GM23248 (cell line): Measurements from ENCODE around the gene CCM2. TPM values are rescaled to one million over a fixed set of nuclear protein-coding genes. Genes with fewer than 3 reads are reported as not detected.

ENCODE experiments used
- DNase-seq: peaks from one replicate; pipeline ENCODE4 v3.0.0-alpha.2; 2015
- H2AFZ ChIP-seq: fragments of 200-600 bp; sonication (generic); 2 replicates; pipeline ENCODE4 v1.6.1; 2016; ENCODE audit warnings: antibody characterized with exemption
- H3F3A ChIP-seq: fragments of 200-600 bp; sonication (generic); 2 replicates; pipeline ENCODE4 v1.6.1; 2016; ENCODE audit warnings: mild to moderate bottlenecking, antibody characterized with exemption, mixed run types; ENCODE audit not compliant: insufficient read depth
- H3K27ac ChIP-seq: fragments of 200-600 bp; sonication (generic); 2 replicates; pipeline ENCODE4 v1.5.1; 2016; ENCODE audit warnings: mild to moderate bottlenecking
- H3K27me3 ChIP-seq: fragments of 200-600 bp; sonication (generic); replicated peaks from 2 replicates; pipeline ENCODE4 v1.6.1; 2016; ENCODE audit warnings: mild to moderate bottlenecking; ENCODE audit not compliant: insufficient read depth
- H3K36me3 ChIP-seq: fragments of 200-600 bp; sonication (generic); 2 replicates; pipeline ENCODE4 v1.6.1; 2016; ENCODE audit warnings: low read depth, mild to moderate bottlenecking
- H3K4me1 ChIP-seq: fragments of 200-600 bp; sonication (generic); 2 replicates; pipeline ENCODE4 v1.6.1; 2016; ENCODE audit warnings: mild to moderate bottlenecking; ENCODE audit not compliant: insufficient read depth
- H3K4me2 ChIP-seq: fragments of 200-600 bp; sonication (generic); one replicate; pipeline ENCODE4 v1.6.1; 2016; ENCODE audit warnings: mild to moderate bottlenecking; ENCODE audit not compliant: unreplicated experiment
- H3K4me3 ChIP-seq: fragments of 200-600 bp; sonication (generic); 2 replicates; pipeline ENCODE4 v1.5.1; 2016; ENCODE audit warnings: mild to moderate bottlenecking
- H3K79me2 ChIP-seq: fragments of 200-600 bp; sonication (generic); 2 replicates; pipeline ENCODE4 v1.6.1; 2016; ENCODE audit warnings: mild to moderate bottlenecking; ENCODE audit not compliant: insufficient read depth
- H3K9ac ChIP-seq: fragments of 200-600 bp; sonication (generic); 2 replicates; pipeline ENCODE4 v1.6.1; 2016; ENCODE audit warnings: mild to moderate bottlenecking
- H3K9me2 ChIP-seq: fragments of 200-600 bp; sonication (generic); 2 replicates; pipeline ENCODE4 v1.6.1; 2016; ENCODE audit warnings: mixed run types, mild to moderate bottlenecking, moderate library complexity; ENCODE audit not compliant: insufficient read depth
- H3K9me3 ChIP-seq: fragments of 200-600 bp; sonication (generic); one replicate; pipeline ENCODE4 v1.6.1; 2017; ENCODE audit warnings: low read depth
- H4K20me1 ChIP-seq: fragments of 200-600 bp; sonication (generic); 2 replicates; pipeline ENCODE4 v1.6.0; 2016; ENCODE audit not compliant: insufficient read depth
- EZH2 ChIP-seq: fragments of 200-600 bp; sonication (generic); IDR thresholded peaks from 2 replicates; pipeline ENCODE4 v1.6.1; 2018; ENCODE audit warnings: antibody characterized with exemption, mild to moderate bottlenecking; ENCODE audit not compliant: insufficient read depth, poor library complexity, severe bottlenecking
- EZH2phosphoT487 ChIP-seq: fragments of 200-600 bp; sonication (generic); IDR thresholded peaks from 2 replicates; pipeline ENCODE4 v1.6.1; 2018; ENCODE audit warnings: antibody characterized with exemption, moderate library complexity, mild to moderate bottlenecking, low read depth; ENCODE audit not compliant: insufficient read depth
- WGBS, 2 experiments: methylation state at CpG; one replicate each; pipeline ENCODE4 v1.1.6; 2015 to 2017; ENCODE audit warnings: low lambda C conversion rate in 2 of 2, low coverage in 1 of 2; ENCODE audit errors: missing lambda C conversion rate in 2 of 2; 5-methylcytosine and 5-hydroxymethylcytosine counted together
- in situ Hi-C: fragments of 300-500 bp; cut with MboI; formaldehyde crosslinking; loops from 2 replicates; pipeline ENCODE4 v1.15.0; 2020
- polyA plus RNA-seq: library from polyadenylated mRNA; unstranded; fragments of >200 nt; fragmentation: Nextera tagmentation; extraction: Ambion mirVana; gene quantifications from 2 replicates; pipeline ENCODE4 v1.2.1, GENCODE V29; 2016
- total RNA-seq: library from RNA; depleted of rRNA; stranded (reverse); fragments of >200 nt; shearing (Covaris generic); gene quantifications from 2 replicates; pipeline ENCODE4 v1.2.3, GENCODE V29; 2014

Gene CCM2
- total and polyA plus RNA-seq, 2 experiments from 2014 or later: 63.8 to 69.3 TPM

- no peak overlapping the region for H3K4me3 ChIP-seq
- H3K27me3 ChIP-seq: no peaks in the 10 kb centered on the region
- H3K4me1 ChIP-seq: no peaks in the 10 kb centered on the region
- peaks cover 72% of the 10 kb centered on the region for H3K79me2 ChIP-seq
- H2AFZ ChIP-seq: no peak overlapping the region
- no peak overlapping the region for H3K9ac ChIP-seq
- H3K4me2 ChIP-seq: no peak overlapping the region
- no peak overlapping the region for H3K27ac ChIP-seq
- no peaks in the 10 kb centered on the region for H3K9me2 ChIP-seq
- no peaks in the 10 kb centered on the region for H3K9me3 ChIP-seq
- H3F3A ChIP-seq: no peaks in the 10 kb centered on the region
- in situ Hi-C loops: no loop called here
- no peaks in the 10 kb centered on the region for H4K20me1 ChIP-seq
- H3K36me3 ChIP-seq: no peaks in the 10 kb centered on the region
- 84 to 85% methylated on average over 6 of the region's 6 CpGs for WGBS, 2 experiments
- no peak for DNase-seq
- TF ChIP-seq EZH2 (no peak), EZH2phosphoT487 (no peak)
Observed at GRCh38 chr7:45053401-45053800, 53.4 kb downstream of the CCM2 start.

GRCh38 chr7:45053941-45054340, 53.9 kb downstream of the CCM2 start:
- in situ Hi-C loops: no loop called here
- Histone ChIP-seq H3K4me2 (no peak overlapping the region), H3K4me3 (no peak overlapping the region), H2AFZ (no peak overlapping the region), H3K9me3 (no peaks in the 10 kb centered on the region), H4K20me1 (no peaks in the 10 kb centered on the region), H3K27me3 (no peaks in the 10 kb centered on the region), H3K9ac (no peak overlapping the region), H3K36me3 (no peaks in the 10 kb centered on the region), H3F3A (no peaks in the 10 kb centered on the region), H3K79me2 (peaks cover 72% of the 10 kb centered on the region), H3K27ac (no peak overlapping the region), H3K4me1 (no peaks in the 10 kb centered on the region), H3K9me2 (no peaks in the 10 kb centered on the region)
- DNase-seq: no peak
- WGBS, 2 experiments: 97 to 100% methylated on average over 5 of the region's 5 CpGs
- no peak for TF ChIP-seq EZH2phosphoT487

DNA sequence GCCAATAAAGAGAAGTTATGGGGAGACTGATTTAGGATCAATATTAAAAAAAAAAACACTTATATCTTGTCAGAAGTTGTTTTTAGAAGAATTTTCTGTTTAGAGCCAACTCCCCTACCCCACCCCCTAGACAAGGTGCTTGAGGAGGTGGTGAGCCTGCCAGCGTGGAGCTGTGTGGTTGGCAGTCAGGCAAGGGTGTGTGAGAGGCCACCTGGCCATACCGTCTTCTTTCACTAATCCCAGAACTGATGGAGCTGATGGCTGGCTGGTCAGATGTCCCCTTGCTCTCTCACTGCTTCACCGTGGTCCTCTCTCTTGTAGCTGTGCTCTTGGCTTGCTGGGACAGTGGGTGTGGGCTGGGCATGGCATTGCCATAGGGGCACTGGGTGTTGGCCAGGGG, 54.4 kb downstream of the CCM2 start:
- Histone ChIP-seq H3K4me2 (no peak overlapping the region), H3K9ac (no peak overlapping the region), H4K20me1 (no peaks in the 10 kb centered on the region), H3K27ac (no peak overlapping the region), H3K9me3 (no peaks in the 10 kb centered on the region), H3K36me3 (no peaks in the 10 kb centered on the region), H2AFZ (no peak overlapping the region), H3K27me3 (no peaks in the 10 kb centered on the region), H3K9me2 (no peaks in the 10 kb centered on the region), H3K4me3 (no peak overlapping the region), H3F3A (no peaks in the 10 kb centered on the region), H3K4me1 (no peaks in the 10 kb centered on the region), H3K79me2 (peaks cover 73% of the 10 kb centered on the region)
- 83 to 94% methylated on average over 3 of the region's 3 CpGs for WGBS, 2 experiments
- DNase-seq: no peak
- TF ChIP-seq EZH2phosphoT487 (no peak), EZH2 (no peak)
- in situ Hi-C loops: no loop called here

DNA sequence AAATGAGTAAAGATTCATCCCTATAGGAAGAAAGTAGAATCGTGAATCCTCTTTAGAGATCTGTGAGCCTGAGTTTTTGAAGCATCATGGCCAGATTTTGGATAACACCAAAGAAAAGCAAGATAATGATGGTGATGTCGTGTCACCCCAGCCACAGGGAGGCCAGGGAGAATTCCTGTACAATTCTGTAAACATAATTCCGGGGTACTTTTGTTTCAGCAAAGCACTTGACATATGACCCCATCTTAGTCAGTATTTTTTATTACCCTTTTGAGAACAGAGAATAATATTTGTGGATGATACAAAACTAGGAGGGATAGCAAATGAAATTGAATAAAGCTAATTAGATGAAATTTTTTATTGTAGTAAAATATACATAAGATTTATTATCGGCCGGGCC, 55.0 kb downstream of the CCM2 start:
- H3F3A ChIP-seq: peaks cover 2% of the 10 kb centered on the region; the same call in 1 of the 2 replicates
- H3K27me3 ChIP-seq: no peaks in the 10 kb centered on the region
- no peak overlapping the region for H2AFZ ChIP-seq
- no peak overlapping the region for H3K9ac ChIP-seq
- H3K79me2 ChIP-seq: peaks cover 78% of the 10 kb centered on the region
- no peaks in the 10 kb centered on the region for H3K9me3 ChIP-seq
- DNase-seq: no peak
- no peak for TF ChIP-seq EZH2phosphoT487
- H3K4me2 ChIP-seq: no peak overlapping the region
- no peak overlapping the region for H3K27ac ChIP-seq
- no peak overlapping the region for H3K4me3 ChIP-seq
- H4K20me1 ChIP-seq: no peaks in the 10 kb centered on the region
- H3K36me3 ChIP-seq: no peaks in the 10 kb centered on the region
- WGBS, 2 experiments: 95% methylated on average over 5 of the region's 5 CpGs
- no peaks in the 10 kb centered on the region for H3K4me1 ChIP-seq
- no peaks in the 10 kb centered on the region for H3K9me2 ChIP-seq
- in situ Hi-C loops: no loop called here

DNA sequence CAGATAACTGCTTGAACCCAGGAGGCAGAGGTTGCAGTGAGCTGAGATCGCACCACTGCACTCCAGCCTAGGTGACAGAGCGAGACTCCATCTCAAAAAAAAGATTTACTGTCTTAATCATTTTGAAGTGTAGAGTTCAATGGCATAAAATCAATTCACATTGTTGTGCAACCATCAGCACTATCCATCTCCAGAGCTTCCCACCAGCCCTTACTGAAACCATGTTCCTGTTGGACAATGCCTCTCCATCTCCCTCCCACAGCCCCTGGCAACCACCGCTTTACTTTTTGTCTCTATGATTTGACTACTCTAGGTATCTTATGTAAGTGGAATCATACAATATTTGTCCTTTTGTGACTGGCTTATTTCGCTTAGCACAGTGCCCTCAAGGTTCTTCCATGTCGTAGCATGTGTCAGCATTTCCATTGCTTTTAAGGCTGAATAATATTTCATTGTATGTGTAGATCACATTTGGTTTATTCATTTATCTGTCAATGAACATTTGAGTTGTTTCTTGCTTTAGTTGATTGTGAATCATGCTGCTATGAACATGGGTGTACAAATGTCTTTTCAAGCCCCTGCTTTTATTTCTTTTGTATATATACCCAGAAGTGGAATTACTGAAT, 55.7 kb downstream of the CCM2 start:
- Histone ChIP-seq H4K20me1 (no peaks in the 10 kb centered on the region), H3K27ac (no peak overlapping the region), H3K79me2 (peaks cover 85% of the 10 kb centered on the region), H3K27me3 (no peaks in the 10 kb centered on the region), H3K4me2 (no peak overlapping the region), H2AFZ (no peak overlapping the region), H3K9me2 (no peaks in the 10 kb centered on the region), H3K4me1 (no peaks in the 10 kb centered on the region), H3K36me3 (no peaks in the 10 kb centered on the region), H3K9me3 (no peaks in the 10 kb centered on the region), H3K4me3 (no peak overlapping the region), H3K9ac (no peak overlapping the region), H3F3A (peaks cover 4% of the 10 kb centered on the region; the same call in 1 of the 2 replicates)
- no peak for TF ChIP-seq EZH2phosphoT487
- TF ChIP-seq EZH2: no peak
- no peak for DNase-seq
- in situ Hi-C loops: no loop called here
- 97 to 98% methylated on average over 5 of the region's 5 CpGs for WGBS, 2 experiments
